ENCODE measurements around the gene KRTAP10-11. TPM values are rescaled to one million over a fixed set of nuclear protein-coding genes. Genes with fewer than 3 reads are reported as not detected.

KRTAP10-11 gene
- total RNA-seq, 1 experiment from 2014 or later: not detected

- Histone ChIP-seq H3K27ac (ENCODE audit: low read length) (no peak overlapping the region), H3K79me2 (ENCODE audit: low read length) (no peaks in the 10 kb centered on the region), H3K4me2 (ENCODE audit: low read depth, low read length, poor library complexity, severe bottlenecking) (no peak overlapping the region), H3K9ac (ENCODE audit: low read length) (no peak overlapping the region), H3K4me1 (ENCODE audit: low read length) (no peaks in the 10 kb centered on the region), H4K20me1 (ENCODE audit: insufficient read depth, low read depth, low read length) (no peaks in the 10 kb centered on the region), H3K4me3 (ENCODE audit: low read length) (no peak overlapping the region), H3K9me2 (replicated peaks; ENCODE audit: insufficient read depth, low read length) (no peaks in the 10 kb centered on the region), H2AFZ (ENCODE audit: low read length) (no peak overlapping the region), H3K9me3 (ENCODE audit: low read length) (no peaks in the 10 kb centered on the region), H3K36me3 (ENCODE audit: insufficient read depth, low read length) (no peaks in the 10 kb centered on the region), H3K27me3 (ENCODE audit: low read length) (no peaks in the 10 kb centered on the region)
- DNase-seq: no peak
Observed at GRCh38 chr21:44696572-44696971, 50.4 kb downstream of the KRTAP10-11 start.

Small RNA genes lying within 50 kb of the gene (small RNA-seq; reads per million reads assigned to genes)
- gene KRTAP12-6P: not detected

Other genes starting within 250 kb of the KRTAP10-11 start
- gene LRRC3, start 190.9 kb upstream of the KRTAP10-11 start, total RNA-seq (2014; rRNA removed; shearing (Covaris generic); ENCODE audit: low replicate concordance): not detected in 2 replicates
- gene KRTAP10-1, start 106.2 kb upstream of the KRTAP10-11 start, total RNA-seq (2014; rRNA removed; shearing (Covaris generic); ENCODE audit: low replicate concordance): not detected in 2 replicates
- not detected in 2 replicates for gene KRTAP10-2, start 94.9 kb upstream of the KRTAP10-11 start, total RNA-seq (2014; rRNA removed; shearing (Covaris generic); ENCODE audit: low replicate concordance)
- gene KRTAP10-3, start 87.6 kb upstream of the KRTAP10-11 start, total RNA-seq (2014; rRNA removed; shearing (Covaris generic); ENCODE audit: low replicate concordance): not detected in 2 replicates
- gene KRTAP10-4, start 72.7 kb upstream of the KRTAP10-11 start, total RNA-seq (2014; rRNA removed; shearing (Covaris generic); ENCODE audit: low replicate concordance): not detected in 2 replicates
- gene KRTAP10-5, start 65.8 kb upstream of the KRTAP10-11 start, total RNA-seq (2014; rRNA removed; shearing (Covaris generic); ENCODE audit: low replicate concordance): not detected in 2 replicates
- not detected in 2 replicates for gene KRTAP10-6, start 53.9 kb upstream of the KRTAP10-11 start, total RNA-seq (2014; rRNA removed; shearing (Covaris generic); ENCODE audit: low replicate concordance)
- gene KRTAP10-7, start 45.8 kb upstream of the KRTAP10-11 start, total RNA-seq (2014; rRNA removed; shearing (Covaris generic); ENCODE audit: low replicate concordance): not detected in 2 replicates
- gene KRTAP10-8, start 34.3 kb upstream of the KRTAP10-11 start, total RNA-seq (2014; rRNA removed; shearing (Covaris generic); ENCODE audit: low replicate concordance): not detected in 2 replicates
- not detected in 2 replicates for gene KRTAP10-9, start 19.3 kb upstream of the KRTAP10-11 start, total RNA-seq (2014; rRNA removed; shearing (Covaris generic); ENCODE audit: low replicate concordance)
- gene KRTAP10-10, start 9.1 kb upstream of the KRTAP10-11 start, total RNA-seq (2014; rRNA removed; shearing (Covaris generic); ENCODE audit: low replicate concordance): not detected in 2 replicates
- not detected in 2 replicates for gene KRTAP12-4, start 8.2 kb downstream of the KRTAP10-11 start, total RNA-seq (2014; rRNA removed; shearing (Covaris generic); ENCODE audit: low replicate concordance)
- not detected in 2 replicates for gene KRTAP12-3, start 11.5 kb downstream of the KRTAP10-11 start, total RNA-seq (2014; rRNA removed; shearing (Covaris generic); ENCODE audit: low replicate concordance)
- gene KRTAP12-2, start 20.5 kb downstream of the KRTAP10-11 start, total RNA-seq (2014; rRNA removed; shearing (Covaris generic); ENCODE audit: low replicate concordance): not detected in 2 replicates
- not detected in 2 replicates for gene KRTAP12-1, start 35.7 kb downstream of the KRTAP10-11 start, total RNA-seq (2014; rRNA removed; shearing (Covaris generic); ENCODE audit: low replicate concordance)
- gene KRTAP10-12, start 50.8 kb downstream of the KRTAP10-11 start, total RNA-seq (2014; rRNA removed; shearing (Covaris generic); ENCODE audit: low replicate concordance): not detected in 2 replicates
- gene TSPEAR, start 65.2 kb downstream of the KRTAP10-11 start, total RNA-seq (2014; rRNA removed; shearing (Covaris generic); ENCODE audit: low replicate concordance): not detected in 2 replicates
- 126 and 148 TPM in 2 replicates for gene UBE2G2, start 155.4 kb downstream of the KRTAP10-11 start, total RNA-seq (2014; rRNA removed; shearing (Covaris generic); ENCODE audit: low replicate concordance)
- gene SUMO3, start 171.6 kb downstream of the KRTAP10-11 start, total RNA-seq (2014; rRNA removed; shearing (Covaris generic); ENCODE audit: low replicate concordance): 70.3 and 80.3 TPM in 2 replicates
- 37.8 and 44.7 TPM in 2 replicates for gene PTTG1IP, start 227.3 kb downstream of the KRTAP10-11 start, total RNA-seq (2014; rRNA removed; shearing (Covaris generic); ENCODE audit: low replicate concordance)

Data from Karpas-422 (cell line).